AG04449 (cell line): ENCODE measurements around the gene HAGH.

Source experiments
- CTCF ChIA-PET: fragments of 350-600 bp; formaldehyde crosslinking; extraction: SDS; loops from one replicate; lab custom pipeline; 2021; ENCODE audit warnings: antibody characterized with exemption; lab: Yijun Ruan, JAX
- POLR2A ChIA-PET: fragments of 400-600, 350-600 bp; formaldehyde crosslinking; extraction: SDS; loops from one replicate; lab custom pipeline; 2020; ENCODE audit warnings: antibody characterized with exemption, inconsistent platforms; lab: Yijun Ruan, JAX
- DNase-seq: peaks from one replicate; pipeline ENCODE4 v3.0.0-alpha.2; 2010; ENCODE audit warnings: low read depth, low spot score
- H3K4me3 ChIP-seq: 2 replicates; pipeline ENCODE4 v1.5.1; 2011; ENCODE audit warnings: low read depth, mild to moderate bottlenecking, control low read depth, low read length
- CTCF ChIP-seq: IDR thresholded peaks from one replicate; pipeline ENCODE4 v1.5.1; 2011; ENCODE audit warnings: mild to moderate bottlenecking, moderate library complexity, low read length, control low read depth, inconsistent platforms; ENCODE audit not compliant: insufficient read depth; ENCODE audit errors: missing control alignments

The HAGH gene

DNA sequence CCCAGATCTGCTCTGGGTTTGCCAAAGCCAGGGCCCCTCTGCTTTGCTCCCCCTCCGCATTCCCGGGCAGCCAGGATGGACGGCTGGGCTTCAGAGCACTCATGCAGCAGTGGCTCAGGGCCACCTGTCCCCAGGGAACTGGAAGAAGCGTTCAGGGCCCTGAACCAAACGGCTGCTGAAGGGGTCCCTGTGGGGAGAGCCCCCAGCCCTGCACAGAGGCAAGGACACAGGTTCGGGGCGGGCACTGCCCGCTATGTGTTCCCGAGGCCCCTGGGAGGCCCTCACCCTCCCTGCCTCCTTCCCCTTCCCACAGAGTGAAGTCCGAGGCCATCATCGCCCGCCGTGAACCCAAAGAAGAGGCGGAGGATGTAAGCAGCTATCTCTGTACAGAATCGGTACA lies 65.7 kb downstream of the HAGH start:
- no peak for DNase-seq
- no peak for TF ChIP-seq CTCF
- POLR2A ChIA-PET = no interaction called here
- CTCF ChIA-PET = interaction anchor here (1.9 kb wide), 1 partner anchor 37 kb away, joined by 6 read pairs; no protein-coding TSS in a partner anchor
- no peak overlapping the region for H3K4me3 ChIP-seq

DNA sequence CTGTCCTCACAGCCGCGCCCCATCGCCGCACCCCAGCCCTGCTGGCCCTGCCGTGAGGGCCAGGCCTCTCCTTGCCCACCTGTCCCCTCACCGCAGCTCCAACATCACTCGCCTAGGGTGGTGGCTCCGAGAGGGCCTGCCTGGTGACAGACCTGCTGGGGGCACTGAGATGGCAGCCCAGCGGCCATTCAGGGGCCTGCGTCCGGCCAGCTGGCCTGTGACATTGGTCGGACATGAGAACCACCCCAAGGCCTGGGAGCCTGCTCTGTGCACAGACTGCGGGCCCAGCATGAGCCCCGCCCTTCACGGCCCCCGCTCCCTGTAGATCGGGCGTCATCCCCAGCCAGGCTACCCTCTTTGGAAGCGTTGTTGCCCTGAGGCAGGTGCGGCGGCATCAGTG lies 67.1 kb downstream of the HAGH start:
- DNase-seq = no peak
- ChIA-PET CTCF (interaction anchor here (1.9 kb wide), 1 partner anchor 36 kb away, joined by 6 read pairs; no protein-coding TSS in a partner anchor), POLR2A (no interaction called here)
- TF ChIP-seq CTCF = no peak
- no peak overlapping the region for H3K4me3 ChIP-seq

- ChIA-PET CTCF (interaction anchor here (1.1 to 1.9 kb wide), 2 partner anchors 35 to 53 kb away, joined by 4 to 6 read pairs; partner anchors contain the start of gene MAPK8IP3), POLR2A (no interaction called here)
- TF ChIP-seq CTCF = no peak
These were observed 67.7 kb downstream of the HAGH start for GRCh38 chr16:1758923-1759322.

DNA sequence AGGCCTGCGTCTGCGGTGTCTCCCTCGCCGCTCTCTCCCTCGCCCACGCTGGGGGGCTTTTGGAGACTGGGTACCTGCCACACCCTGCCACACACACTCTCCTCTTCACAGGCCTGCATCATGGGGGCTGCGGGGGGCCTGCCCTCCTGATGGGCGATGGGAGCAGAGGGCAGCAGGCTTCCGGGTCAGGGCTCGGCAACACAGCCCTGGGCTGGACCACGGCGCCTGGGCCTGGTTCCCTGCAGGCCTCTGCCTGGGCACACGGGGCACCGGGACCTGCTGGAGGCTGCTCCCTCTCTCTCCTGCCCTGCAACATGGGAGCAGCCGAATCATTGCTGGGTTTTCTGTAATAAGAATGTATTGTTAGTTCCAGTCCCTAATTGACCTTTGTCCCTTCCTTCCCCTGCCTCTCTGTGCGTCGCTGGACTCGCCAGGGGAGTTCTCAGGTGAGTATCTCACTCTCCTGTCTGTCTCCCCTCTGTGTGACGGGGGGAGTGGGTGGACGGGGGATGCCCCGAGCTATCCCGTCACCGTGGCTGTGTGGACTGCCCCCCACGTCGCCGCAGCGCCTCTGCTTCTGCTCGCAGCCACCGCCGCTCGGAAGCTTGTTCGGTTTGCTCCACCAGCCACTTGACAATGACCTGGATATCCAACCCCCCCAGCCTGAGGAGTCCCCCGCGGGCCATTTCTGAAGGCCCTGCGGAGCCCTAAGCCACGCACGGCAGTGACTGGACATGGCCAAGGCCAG lies 68.7 kb downstream of the HAGH start:
- no peak for DNase-seq
- CTCF ChIA-PET = interaction anchor here (0.6 to 1.1 kb wide), 2 partner anchors 52 to 176 kb away, joined by 4 read pairs; partner anchors contain the start of gene MAPK8IP3
- POLR2A ChIA-PET = no interaction called here
- no peak for TF ChIP-seq CTCF
- no peak overlapping the region for H3K4me3 ChIP-seq

More at GRCh38 chr16:1758923-1759322, 67.7 kb downstream of the HAGH start:
- H3K4me3 ChIP-seq = no peak overlapping the region
- DNase-seq = no peak
